ENCODE data around the gene SDK2.
"Not testable (repeated sequence)": the region's sequence is repeated elsewhere in the genome, so short reads cannot be mapped to it uniquely, and the experiment has no call there.

Gene SDK2

DNA sequence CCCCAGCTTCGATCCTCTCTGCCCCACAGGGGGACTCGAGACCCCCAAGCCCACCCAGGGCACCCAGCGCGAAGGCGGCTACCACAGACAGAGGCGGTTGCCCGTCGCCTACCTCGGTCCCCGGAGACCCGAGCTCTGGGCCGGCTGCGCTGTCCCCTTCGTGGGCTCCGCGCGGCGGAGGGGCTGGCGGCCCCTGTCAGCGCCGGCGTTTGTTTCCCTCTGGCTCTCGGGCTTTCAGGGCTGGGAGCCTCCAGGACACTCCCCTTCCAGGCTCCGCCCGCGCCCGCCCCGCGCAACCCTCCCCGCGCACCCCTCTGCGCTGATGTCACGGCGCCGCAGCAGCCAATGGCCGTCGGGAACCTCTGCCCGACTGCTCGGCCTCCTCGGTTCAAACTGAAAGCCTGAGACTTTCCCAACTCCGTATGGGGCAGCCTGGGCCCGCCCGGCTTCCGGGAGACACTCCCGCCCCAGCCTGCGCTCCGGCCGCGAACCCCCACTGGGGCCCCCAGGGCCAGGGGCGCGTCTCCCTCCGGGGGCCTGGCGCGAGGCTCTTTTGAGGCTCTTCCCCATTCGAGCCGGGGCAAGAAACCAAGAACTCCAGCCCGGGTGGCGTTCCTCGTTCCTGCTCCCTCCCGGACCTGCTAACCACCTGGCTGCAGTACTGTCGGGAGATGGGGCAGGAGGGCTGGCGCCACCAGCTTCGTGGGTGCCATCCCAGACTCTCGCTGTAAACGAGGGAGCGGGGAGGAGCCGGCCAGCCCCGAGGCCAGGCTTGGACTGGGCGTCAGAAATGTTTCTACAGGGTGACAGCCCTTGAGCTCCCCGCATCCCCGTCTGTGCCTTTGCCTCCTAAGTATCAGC is 332.2 kb downstream of the SDK2 start, which contains the start of gene CDC42EP4:
Gene CDC42EP4 (minus strand): TSS at position 221 of the 861 bp plus-strand sequence. CDS start 25,501 bp downstream, outside the sequence.
- DNase-seq = peak; percentile 93

- DNase-seq = no peak
Measured at GRCh38 chr17:73311428-73311780, 332.8 kb downstream of the SDK2 start.

GRCh38 chr17:73309727-73310596 is 334.3 kb downstream of the SDK2 start:
- peak; percentile 13 for DNase-seq

- DNase-seq = not testable (repeated sequence)
Measured at GRCh38 chr17:73308959-73309358, 335.3 kb downstream of the SDK2 start.

- DNase-seq = no peak
Measured at GRCh38 chr17:73308017-73308823, 336.0 kb downstream of the SDK2 start.

DNA sequence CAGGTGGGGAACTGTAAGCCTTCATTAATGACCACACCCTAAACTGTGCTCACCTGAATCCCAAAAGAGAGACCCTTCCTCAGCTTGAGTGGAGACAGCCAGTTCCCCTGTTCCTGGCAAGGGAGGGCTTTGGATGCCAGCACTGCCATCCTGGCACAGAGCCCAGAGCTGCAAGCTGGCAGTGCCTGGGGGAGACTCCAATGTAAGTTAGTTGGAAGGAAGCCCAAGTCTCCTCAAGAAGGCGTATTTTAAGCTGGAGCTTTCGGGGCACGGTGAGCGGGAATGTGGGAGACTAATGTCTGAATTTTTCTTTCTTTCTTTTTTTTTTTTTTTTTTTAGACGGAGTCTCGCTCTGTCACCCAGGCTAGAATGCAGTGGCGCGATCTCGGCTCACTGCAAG is 337.1 kb downstream of the SDK2 start:
- DNase-seq = peak; percentile 58

DNA sequence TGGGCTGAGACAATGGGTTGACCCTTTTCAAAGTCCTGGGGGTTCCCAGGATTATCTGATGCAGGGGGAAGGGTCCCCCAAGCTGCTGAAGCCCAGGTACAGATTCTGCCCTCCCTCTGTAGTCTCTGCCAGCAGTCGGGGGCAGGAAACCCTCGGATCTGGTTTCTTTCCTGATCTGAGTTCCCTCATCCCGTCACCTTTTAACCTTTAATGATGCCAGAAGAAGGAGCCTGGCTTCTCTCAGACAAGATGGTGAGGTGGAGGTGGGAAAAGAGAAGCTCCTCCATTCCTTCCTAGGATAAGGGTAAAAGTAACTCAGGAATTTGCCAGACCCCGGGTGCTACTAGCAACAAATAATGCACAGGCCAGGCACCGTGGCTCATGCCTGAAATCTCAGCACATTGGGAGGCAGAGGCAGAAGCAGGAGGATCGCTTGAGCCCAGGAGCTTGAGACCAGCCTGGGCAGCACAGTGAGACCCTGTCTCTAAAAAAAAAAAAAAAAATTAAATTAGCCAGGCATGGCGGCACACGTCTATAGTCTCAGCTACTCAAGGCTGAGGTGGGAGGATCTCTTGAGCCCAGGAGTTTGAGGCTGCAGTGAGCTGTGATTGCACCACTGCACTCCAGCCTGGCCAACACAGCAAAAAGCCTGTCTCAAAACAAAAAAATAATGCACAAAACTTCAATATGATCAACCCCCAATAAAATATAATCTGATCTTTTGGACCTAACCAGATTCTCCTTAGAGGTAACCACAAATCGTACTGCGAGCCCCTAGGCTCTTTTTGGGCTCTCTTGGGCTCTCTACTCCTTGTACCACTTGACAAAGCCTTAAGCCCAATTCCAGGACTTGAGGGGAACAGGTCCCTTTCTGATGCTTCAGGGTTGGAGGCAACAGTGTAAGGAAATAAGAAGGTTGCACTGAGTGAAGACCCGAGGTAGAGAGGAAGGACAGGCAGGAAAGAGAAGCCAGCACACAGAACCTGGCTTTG is 338.1 kb downstream of the SDK2 start:
- DNase-seq = no peak

DNA sequence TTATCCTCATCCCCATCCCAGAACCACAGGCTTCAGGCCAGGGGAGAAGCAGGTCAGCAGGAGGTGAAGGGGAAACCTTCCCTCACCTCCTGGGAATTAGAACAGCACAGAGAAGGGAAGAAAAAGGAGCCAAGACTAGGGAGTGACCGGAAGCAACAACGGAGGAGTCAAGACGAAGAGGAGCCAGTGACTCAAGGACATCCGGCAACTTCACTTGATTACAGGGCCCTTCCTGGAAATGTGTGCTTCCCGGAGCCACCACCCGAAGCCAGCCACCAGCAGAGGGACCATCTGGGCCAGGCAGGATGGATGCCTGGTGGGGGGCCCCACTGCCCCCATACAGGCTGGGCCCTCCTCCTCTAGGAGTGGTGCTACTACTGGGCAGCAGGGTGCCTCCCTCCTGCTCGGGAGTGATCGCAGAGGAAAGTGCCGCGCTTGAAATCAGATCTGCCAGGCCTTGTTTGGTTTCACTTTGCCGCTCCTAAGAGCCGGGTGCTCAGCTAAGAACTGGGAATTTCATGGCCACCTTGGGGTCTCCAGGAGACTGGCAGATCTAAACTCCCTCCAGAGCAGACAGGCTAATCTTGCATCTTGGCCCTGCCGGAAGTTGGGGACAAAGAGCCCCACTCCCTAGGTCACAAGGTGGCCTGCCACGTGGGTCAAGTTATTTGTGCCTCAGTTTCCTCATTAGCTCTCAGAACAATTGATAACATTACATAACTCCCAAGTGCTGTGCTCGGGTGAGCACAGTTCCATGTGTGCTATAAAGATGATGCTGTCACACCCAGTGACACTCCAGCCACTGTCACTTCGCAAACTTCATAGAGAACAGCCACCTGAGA is 339.1 kb downstream of the SDK2 start:
- DNase-seq = no peak

DNA sequence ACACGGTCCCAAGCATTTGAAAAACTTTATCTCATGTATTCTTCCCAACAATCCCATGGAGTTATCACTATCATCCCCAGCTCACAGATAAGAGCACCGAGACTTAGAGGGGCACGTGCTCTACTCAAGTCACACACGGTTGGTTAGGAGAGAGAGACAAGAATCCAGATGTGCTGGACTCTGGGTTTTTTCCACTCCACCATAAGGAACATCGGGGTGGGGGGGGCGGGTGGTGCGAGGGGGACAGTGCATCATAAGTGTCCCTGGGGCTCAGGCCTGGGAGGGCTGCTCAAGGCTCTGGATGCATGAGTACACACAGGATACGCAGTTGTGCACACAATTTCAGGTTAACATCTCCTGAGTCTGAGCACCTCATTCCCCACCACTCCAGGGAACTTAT is 339.8 kb downstream of the SDK2 start:
- no peak for DNase-seq

- no peak for DNase-seq
Measured at GRCh38 chr17:73302189-73302588, 342.1 kb downstream of the SDK2 start.

- no peak for DNase-seq
Measured at GRCh38 chr17:73301369-73301768, 342.9 kb downstream of the SDK2 start.

DNA sequence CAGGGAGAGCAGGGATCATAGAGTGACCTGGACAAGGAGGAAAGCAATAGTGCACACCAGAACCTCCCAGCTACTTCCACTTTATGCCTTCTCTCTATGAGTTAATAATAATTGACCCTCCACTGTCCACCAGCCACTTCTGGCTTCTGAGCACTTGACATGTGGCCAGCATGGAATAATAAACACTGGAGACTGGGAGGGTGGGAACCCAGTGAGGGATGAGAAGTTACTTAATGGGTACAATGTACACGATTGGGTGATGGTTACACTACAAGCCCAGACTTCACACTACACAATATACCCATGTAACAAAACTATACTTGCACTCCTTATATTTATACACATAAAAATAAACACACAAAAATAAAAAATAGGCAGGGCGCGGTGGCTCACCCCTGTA is 343.9 kb downstream of the SDK2 start:
- no peak for DNase-seq

DNA sequence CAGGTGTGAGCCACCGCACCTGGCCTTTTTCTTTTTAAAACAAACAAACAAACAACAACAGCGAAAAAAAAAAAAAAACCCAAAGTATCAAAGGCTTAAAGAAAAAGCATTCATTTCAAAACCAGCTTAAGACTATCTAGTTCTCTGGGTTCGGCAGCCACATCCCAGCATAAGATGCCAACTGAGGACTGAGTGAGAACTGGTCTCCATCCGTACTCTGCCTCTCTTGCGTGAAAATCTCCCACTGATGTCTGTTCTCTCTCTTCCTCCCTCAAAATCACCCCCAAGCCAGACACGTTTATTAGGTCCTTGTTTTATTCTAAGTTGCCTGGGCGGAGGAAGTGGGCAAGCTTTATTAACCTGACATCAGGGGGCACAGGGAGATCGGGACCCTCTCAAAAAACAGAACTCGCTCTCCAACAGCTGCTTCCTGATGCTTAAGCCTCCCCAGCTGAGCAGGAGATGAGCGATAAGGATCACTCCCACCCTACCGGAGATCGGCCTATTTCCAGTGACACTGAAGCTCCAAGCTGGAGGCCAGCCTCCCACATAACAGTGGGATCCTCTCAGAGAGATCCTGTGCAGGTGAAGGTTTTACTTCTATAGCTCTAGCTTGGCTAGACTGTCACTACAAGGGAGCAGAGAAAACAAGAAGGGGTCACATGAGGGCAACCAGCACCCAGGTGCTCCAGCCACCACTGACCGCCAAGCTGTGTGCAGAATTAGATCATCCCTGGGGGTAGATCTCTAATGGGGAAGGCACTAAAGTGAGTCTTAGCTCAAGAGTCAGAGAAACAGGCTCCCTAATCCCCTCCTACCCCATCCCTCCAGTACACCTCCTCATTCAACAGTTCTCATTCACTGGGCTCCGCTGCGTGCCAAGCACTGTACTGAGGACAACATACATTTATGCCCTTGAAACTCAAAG is 346.0 kb downstream of the SDK2 start:
- DNase-seq = no peak

GRCh38 chr17:73293480-73293911 is 350.7 kb downstream of the SDK2 start:
- peak; percentile 57 for DNase-seq

DNA sequence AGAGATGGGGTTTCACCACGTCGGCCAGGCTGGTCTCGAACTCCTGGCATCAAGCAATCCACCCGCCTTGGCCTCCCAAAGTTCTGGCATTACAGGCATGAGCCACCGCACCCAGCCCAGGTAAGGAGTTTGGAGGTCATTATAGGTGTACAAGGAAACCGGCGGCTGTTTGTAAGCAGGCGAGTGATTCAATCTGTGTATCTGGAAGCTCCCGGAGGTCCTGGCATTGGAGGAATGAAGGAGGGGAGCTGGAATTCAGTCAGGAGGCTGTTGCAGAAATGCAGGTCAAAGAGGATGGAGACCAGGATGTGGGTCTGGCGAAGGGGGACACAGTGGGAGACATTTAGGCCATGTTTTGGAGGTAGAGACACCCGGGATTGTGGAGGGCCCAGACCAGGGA is 351.2 kb downstream of the SDK2 start:
- no peak for DNase-seq

DNA sequence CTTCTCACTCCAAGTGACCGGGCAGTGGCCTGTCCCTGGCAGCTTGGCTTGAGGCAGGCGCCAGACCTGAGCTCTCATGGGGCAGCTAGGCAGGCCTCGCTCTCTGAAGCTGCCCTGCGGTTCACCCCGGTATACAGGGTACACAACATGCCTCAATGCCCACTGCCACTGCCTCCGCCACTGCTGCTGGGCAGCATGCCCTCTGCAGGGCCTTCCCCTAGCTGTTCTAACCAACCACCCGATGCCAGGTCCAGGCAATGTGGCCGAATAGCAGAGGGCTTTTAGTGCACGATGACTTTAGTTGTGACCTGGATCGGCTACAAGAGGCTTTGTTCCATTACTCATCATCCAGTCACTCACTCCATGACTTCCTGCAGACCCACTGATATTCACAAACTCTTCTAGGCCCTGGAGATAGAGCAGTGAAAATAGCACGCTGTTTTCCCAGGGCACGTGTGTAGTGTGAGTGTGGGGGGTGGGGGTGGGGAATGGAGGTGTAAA is 352.2 kb downstream of the SDK2 start:
- DNase-seq = peak; percentile 46

- DNase-seq = no peak
Measured at GRCh38 chr17:73291260-73291801, 352.9 kb downstream of the SDK2 start.

- DNase-seq = no peak
Measured at GRCh38 chr17:73290399-73291259, 353.6 kb downstream of the SDK2 start.

Measured in midbrain (tissue), 1 donor.